ENCODE results near the gene ORMDL3. TPM values are rescaled to one million over a fixed set of nuclear protein-coding genes. Genes with fewer than 3 reads are reported as not detected.
"Not testable (repeated sequence)": the region's sequence is repeated elsewhere in the genome, so short reads cannot be mapped to it uniquely, and the experiment has no call there.

Gene ORMDL3
- total RNA-seq, 4 donors from 2014 or later, result 58.1 to 84.0 (median 70.0) TPM

DNA sequence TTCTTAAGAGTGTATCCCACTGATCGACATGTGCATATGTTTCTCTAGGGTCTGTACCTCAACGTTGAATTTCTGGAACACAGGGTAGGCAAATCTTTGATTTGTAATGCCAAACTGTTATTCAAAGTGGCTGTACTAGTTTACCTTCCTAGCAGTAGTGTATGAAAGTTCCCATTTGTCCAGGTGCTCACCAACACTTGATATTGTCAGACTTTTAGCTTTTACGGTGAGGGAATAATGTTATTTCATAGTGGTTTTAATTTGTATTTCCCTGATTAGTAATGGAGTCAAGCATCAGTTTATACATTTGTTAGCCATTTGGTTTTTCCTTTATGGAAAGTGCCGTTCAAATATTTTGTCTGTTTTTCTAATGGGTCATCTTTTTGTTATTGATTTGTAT, 29.3 kb downstream of the ORMDL3 start:
- intact Hi-C loops (cut with DNase I; ENCODE audit: low total_unique reads), result no loop called here
- TF ChIP-seq, protein P1, sequence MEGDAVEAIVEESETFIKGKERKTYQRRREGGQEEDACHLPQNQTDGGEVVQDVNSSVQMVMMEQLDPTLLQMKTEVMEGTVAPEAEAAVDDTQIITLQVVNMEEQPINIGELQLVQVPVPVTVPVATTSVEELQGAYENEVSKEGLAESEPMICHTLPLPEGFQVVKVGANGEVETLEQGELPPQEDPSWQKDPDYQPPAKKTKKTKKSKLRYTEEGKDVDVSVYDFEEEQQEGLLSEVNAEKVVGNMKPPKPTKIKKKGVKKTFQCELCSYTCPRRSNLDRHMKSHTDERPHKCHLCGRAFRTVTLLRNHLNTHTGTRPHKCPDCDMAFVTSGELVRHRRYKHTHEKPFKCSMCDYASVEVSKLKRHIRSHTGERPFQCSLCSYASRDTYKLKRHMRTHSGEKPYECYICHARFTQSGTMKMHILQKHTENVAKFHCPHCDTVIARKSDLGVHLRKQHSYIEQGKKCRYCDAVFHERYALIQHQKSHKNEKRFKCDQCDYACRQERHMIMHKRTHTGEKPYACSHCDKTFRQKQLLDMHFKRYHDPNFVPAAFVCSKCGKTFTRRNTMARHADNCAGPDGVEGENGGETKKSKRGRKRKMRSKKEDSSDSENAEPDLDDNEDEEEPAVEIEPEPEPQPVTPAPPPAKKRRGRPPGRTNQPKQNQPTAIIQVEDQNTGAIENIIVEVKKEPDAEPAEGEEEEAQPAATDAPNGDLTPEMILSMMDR (IDR thresholded peaks at IDR 0.05), result no peak
- no peak for TF ChIP-seq POLR2A (IDR thresholded peaks at IDR 0.05)
- DNase-seq (ENCODE audit: low spot score in 2 of 2), result no peak
- no peak overlapping the region for H3K4me3 ChIP-seq (ENCODE audit: low read depth, poor library complexity, severe bottlenecking)
- 95 to 96% methylated on average over 4 of the region's 4 CpGs for WGBS, 2 donors

- no peak for TF ChIP-seq POLR2A (IDR thresholded peaks at IDR 0.05)
- TF ChIP-seq, protein P1 (IDR thresholded peaks at IDR 0.05), result no peak
Observed at GRCh38 chr17:39894681-39895376, 32.6 kb downstream of the ORMDL3 start.

DNA sequence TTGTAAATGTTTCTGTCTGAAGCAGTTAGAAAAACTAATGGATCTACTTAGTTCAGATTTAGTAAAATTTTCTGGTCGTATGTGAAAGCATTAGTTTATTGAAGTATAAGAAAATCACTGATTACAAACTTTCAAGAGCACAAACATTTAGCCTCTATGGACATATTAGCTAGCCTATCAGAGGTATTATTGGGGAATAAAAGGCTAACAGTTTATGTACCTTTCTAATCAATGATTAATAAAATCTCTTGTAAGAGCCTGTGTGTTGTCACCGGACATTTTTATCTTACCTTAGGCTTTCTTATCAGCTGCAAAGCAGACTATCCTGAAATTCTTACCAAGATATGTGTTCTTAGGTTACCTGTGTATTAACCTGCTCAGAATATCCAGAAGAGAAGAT, 38.2 kb downstream of the ORMDL3 start:
- WGBS, 2 donors, result 39 to 55% methylated on average over 2 of the region's 2 CpGs
- intact Hi-C loops (cut with DNase I; ENCODE audit: low total_unique reads), result no loop called here

More at GRCh38 chr17:39894681-39895376, 32.6 kb downstream of the ORMDL3 start:
- H3K4me3 ChIP-seq (ENCODE audit: low read depth, poor library complexity, severe bottlenecking), result no peak overlapping the region
- WGBS, 2 donors, result 25 to 26% methylated on average over 3 of the region's 3 CpGs
- intact Hi-C loops (cut with DNase I; ENCODE audit: low total_unique reads), result no loop called here
- DNase-seq (ENCODE audit: low spot score in 2 of 2), result no peak

DNA sequence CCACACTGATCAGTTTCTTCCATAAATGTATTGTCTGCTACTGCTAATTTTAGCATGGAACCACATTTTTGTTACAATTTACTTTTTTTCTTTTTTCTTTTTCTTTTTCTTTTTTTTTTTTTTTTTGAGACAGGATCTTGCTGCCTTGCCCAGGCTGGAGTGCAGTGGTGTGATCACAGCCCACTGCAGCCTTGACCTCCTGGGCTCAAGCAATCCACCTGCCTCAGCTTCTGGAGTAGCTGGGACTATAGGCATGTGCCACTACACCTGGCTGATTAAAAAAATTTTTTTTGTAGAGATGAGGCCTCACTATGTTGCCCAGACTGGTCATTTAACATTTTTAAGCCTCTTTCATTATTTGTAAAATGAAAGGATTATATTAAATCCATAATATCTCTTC, 40.3 kb downstream of the ORMDL3 start:
- TF ChIP-seq, protein P1 (IDR thresholded peaks at IDR 0.05), result no peak
- TF ChIP-seq POLR2A (IDR thresholded peaks at IDR 0.05), result no peak
- intact Hi-C loops (cut with DNase I; ENCODE audit: low total_unique reads), result no loop called here
- no peak overlapping the region for H3K4me3 ChIP-seq (ENCODE audit: low read depth, poor library complexity, severe bottlenecking)
- DNase-seq (ENCODE audit: low spot score in 2 of 2), result no peak

More for the DNA sequence above, 38.2 kb downstream of the ORMDL3 start:
- TF ChIP-seq POLR2A (IDR thresholded peaks at IDR 0.05), result no peak
- TF ChIP-seq, protein P1 (IDR thresholded peaks at IDR 0.05), result no peak
- no peak overlapping the region for H3K4me3 ChIP-seq (ENCODE audit: low read depth, poor library complexity, severe bottlenecking)
- DNase-seq (ENCODE audit: low spot score in 2 of 2), result no peak

- DNase-seq (ENCODE audit: low spot score in 2 of 2); H3K4me3 ChIP-seq (ENCODE audit: low read depth, poor library complexity, severe bottlenecking); intact Hi-C loops (cut with DNase I; ENCODE audit: low total_unique reads): not testable (repeated sequence)
- 64 to 76% methylated on average over 5 of the region's 5 CpGs for WGBS, 2 donors
Observed at GRCh38 chr17:39886102-39886501, 41.3 kb downstream of the ORMDL3 start.

DNA sequence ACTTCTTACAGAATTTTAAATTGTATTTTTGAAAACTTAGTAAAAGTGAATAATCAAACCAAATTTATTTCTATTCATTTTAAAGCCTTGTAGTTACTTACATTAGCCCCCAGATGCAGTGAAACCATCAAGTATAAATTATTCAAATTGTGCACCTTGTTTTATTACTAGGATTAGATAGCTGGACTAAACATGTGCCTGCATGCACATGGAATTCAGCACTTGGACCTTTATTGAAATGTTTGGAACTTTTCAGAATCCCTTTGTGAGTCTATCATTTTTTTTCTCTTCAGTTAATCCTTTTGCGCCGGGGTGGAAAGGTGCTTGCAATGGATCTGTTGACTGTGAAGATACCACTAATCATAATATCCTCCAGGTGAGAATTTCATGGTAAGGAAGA, 54.6 kb downstream of the ORMDL3 start:
- no peak for DNase-seq (ENCODE audit: low spot score in 2 of 2)
- intact Hi-C loops (cut with DNase I; ENCODE audit: low total_unique reads), result no loop called here
- no peak for TF ChIP-seq POLR2A (IDR thresholded peaks at IDR 0.05)
- TF ChIP-seq, protein P1 (IDR thresholded peaks at IDR 0.05), result no peak
- H3K4me3 ChIP-seq (ENCODE audit: low read depth, poor library complexity, severe bottlenecking), result no peak overlapping the region
- WGBS, 2 donors, result 50 to 57% methylated on average over 2 of the region's 2 CpGs

All from lower leg skin (tissue), 4 donors.